NCI-H2081 treated with DMSO at 0.1 percent for 48 hours (cell line): Measurements from ENCODE around the gene SCLT1.
"Not testable (repeated sequence)": the region's sequence is repeated elsewhere in the genome, so short reads cannot be mapped to it uniquely, and the experiment has no call there.

ENCODE experiments used
- DNase-seq: peaks from one replicate; lab custom pipeline; 2025; lab: John Stamatoyannopoulos, UW

SCLT1 gene

GRCh38 chr4:129069537-129069936, 23.8 kb downstream of the SCLT1 start:
- not testable (repeated sequence) for DNase-seq

- no peak for DNase-seq
These were observed 28.6 kb downstream of the SCLT1 start for GRCh38 chr4:129064717-129065116.

GRCh38 chr4:129063640-129064039, 29.7 kb downstream of the SCLT1 start:
- no peak for DNase-seq

- DNase-seq, result no peak
These were observed 30.8 kb downstream of the SCLT1 start for GRCh38 chr4:129062580-129062979.

GRCh38 chr4:129059028-129059427, 34.3 kb downstream of the SCLT1 start:
- no peak for DNase-seq

GRCh38 chr4:129046055-129046959, 47.0 kb downstream of the SCLT1 start:
- no peak for DNase-seq

- no peak for DNase-seq
These were observed 49.8 kb downstream of the SCLT1 start for GRCh38 chr4:129043523-129043922.

- no peak for DNase-seq
These were observed 52.9 kb downstream of the SCLT1 start for GRCh38 chr4:129040471-129040870.

GRCh38 chr4:129037093-129037492, 56.2 kb downstream of the SCLT1 start:
- DNase-seq, result no peak

- no peak for DNase-seq
These were observed 78.5 kb downstream of the SCLT1 start for GRCh38 chr4:129014566-129015509.

GRCh38 chr4:129008096-129008495, 85.2 kb downstream of the SCLT1 start:
- no peak for DNase-seq

- no peak for DNase-seq
These were observed 106.4 kb downstream of the SCLT1 start for GRCh38 chr4:128986908-128987307.

GRCh38 chr4:128986019-128986418, 107.3 kb downstream of the SCLT1 start:
- no peak for DNase-seq

GRCh38 chr4:128983771-128984485, 109.4 kb downstream of the SCLT1 start:
- no peak for DNase-seq

- DNase-seq, result no peak
These were observed 112.0 kb downstream of the SCLT1 start for GRCh38 chr4:128981377-128981776.

- no peak for DNase-seq
These were observed 112.5 kb downstream of the SCLT1 start for GRCh38 chr4:128980816-128981326.

- DNase-seq, result no peak
These were observed 113.4 kb downstream of the SCLT1 start for GRCh38 chr4:128979934-128980333.

GRCh38 chr4:128978985-128979384, 114.4 kb downstream of the SCLT1 start:
- DNase-seq, result no peak

- no peak for DNase-seq
These were observed 119.2 kb downstream of the SCLT1 start for GRCh38 chr4:128974136-128974581.

GRCh38 chr4:128973384-128973783, 120.0 kb downstream of the SCLT1 start:
- no peak for DNase-seq

- no peak for DNase-seq
These were observed 131.9 kb downstream of the SCLT1 start for GRCh38 chr4:128961405-128961804.

GRCh38 chr4:128958194-128958593, 135.1 kb downstream of the SCLT1 start:
- DNase-seq, result no peak
